GM06990 (cell line): ENCODE data around the gene DNAJA4.

ENCODE experiments used
- DNase-seq: peaks from one replicate; pipeline ENCODE4 v3.0.0-alpha.2; 2011; ENCODE audit not compliant: insufficient read length; ENCODE audit errors: extremely low read depth
- H3K27me3 ChIP-seq: replicated peaks from 2 replicates; pipeline ENCODE4 v1.6.0; 2011; ENCODE audit warnings: low read length; ENCODE audit not compliant: control insufficient read depth, insufficient read depth
- H3K36me3 ChIP-seq: 2 replicates; pipeline ENCODE4 v1.5.1; 2011; ENCODE audit warnings: low read length; ENCODE audit not compliant: control insufficient read depth, insufficient read depth
- H3K4me3 ChIP-seq: replicated peaks from 2 replicates; pipeline ENCODE4 v1.5.1; 2011; ENCODE audit warnings: low read depth, mild to moderate bottlenecking, control low read depth, low read length
- CTCF ChIP-seq: IDR thresholded peaks from 2 replicates; pipeline ENCODE4 v1.5.1; 2011; ENCODE audit warnings: low read length, control low read depth, mild to moderate bottlenecking, inconsistent platforms; ENCODE audit not compliant: insufficient read depth, poor library complexity, severe bottlenecking

The DNAJA4 gene

DNA sequence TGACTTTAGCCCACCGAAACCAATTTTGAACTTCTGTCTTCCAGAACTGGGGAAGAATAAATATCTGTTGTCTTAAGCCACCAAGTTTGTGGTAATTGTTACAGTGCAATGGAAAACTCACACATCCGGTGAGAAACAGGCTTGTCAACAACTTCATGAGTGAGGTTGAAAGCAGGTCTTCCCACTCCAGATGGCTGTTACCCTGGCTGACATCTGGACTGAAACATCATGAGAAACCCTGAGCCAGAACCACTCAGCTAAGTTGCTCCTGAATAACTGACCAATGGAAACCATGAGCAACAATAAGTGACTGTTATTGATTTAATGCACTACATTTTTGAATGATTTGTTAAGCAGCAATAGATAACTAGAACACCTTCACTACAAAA is 40.3 kb upstream of the DNAJA4 start:
- Histone ChIP-seq H3K36me3 (no peaks in the 10 kb centered on the region), H3K27me3 (no peaks in the 10 kb centered on the region), H3K4me3 (no peak overlapping the region)
- no peak for DNase-seq
- no peak for TF ChIP-seq CTCF

DNA sequence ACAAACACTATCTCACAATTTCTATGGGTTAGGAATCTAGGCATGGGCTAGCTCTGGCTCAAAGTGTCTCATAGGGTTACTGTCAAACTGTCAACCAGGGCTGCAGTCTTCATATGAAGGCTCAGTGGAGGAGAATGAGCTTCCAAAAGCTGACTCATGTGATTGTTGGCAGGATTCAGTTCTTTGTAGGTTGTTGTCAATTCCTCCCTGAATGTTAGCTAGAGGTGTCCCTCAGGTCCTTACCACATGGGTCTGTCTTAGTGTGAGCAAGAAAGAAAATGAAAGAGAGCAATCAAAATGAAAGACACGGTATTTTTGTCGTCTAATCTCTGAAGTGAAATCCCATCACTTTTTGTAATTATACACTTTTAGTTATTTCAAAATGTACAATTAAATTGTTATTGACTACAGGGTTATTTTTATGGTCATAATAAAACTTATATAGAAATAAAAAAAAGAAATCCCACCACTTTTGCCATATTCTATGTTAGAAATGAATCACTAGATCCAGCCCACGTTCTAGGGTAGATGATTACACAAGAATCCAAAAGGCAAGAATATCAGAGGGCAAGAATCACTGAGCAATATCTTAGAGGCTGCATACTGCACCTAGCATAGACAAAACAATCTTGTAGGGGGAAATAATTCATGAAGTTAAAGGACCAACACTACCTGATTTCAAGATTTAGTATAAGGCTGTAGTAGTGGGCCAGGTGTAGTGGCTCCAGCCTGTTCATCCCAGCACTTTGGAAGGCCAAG is 38.4 kb upstream of the DNAJA4 start:
- Histone ChIP-seq H3K36me3 (no peaks in the 10 kb centered on the region), H3K27me3 (no peaks in the 10 kb centered on the region), H3K4me3 (no peak overlapping the region)
- DNase-seq, result no peak
- no peak for TF ChIP-seq CTCF

- no peak overlapping the region for H3K4me3 ChIP-seq
- no peaks in the 10 kb centered on the region for H3K36me3 ChIP-seq
- H3K27me3 ChIP-seq, result no peaks in the 10 kb centered on the region
- no peak for DNase-seq
- no peak for TF ChIP-seq CTCF
These were observed 35.9 kb upstream of the DNAJA4 start for GRCh38 chr15:78228356-78228996.

- no peaks in the 10 kb centered on the region for H3K27me3 ChIP-seq
- no peak for DNase-seq
- no peak for TF ChIP-seq CTCF
- H3K36me3 ChIP-seq, result no peaks in the 10 kb centered on the region
- H3K4me3 ChIP-seq, result no peak overlapping the region
These were observed 34.6 kb upstream of the DNAJA4 start for GRCh38 chr15:78229431-78230406.

- Histone ChIP-seq H3K27me3 (no peaks in the 10 kb centered on the region), H3K36me3 (no peaks in the 10 kb centered on the region), H3K4me3 (no peak overlapping the region)
- DNase-seq, result no peak
- no peak for TF ChIP-seq CTCF
These were observed 31.4 kb upstream of the DNAJA4 start for GRCh38 chr15:78232951-78233350.
